K562 (cell line): Measurements from ENCODE around the gene TTLL9. TPM values are rescaled to one million over a fixed set of nuclear protein-coding genes. Genes with fewer than 3 reads are reported as not detected.

Source experiments
- GTF2E2 ChIP-seq: fragments of 200-800 bp; sonication (Bioruptor generic); IDR thresholded peaks from 2 replicates; pipeline ENCODE4 v1.6.1; 2016; ENCODE audit warnings: missing genetic modification characterization, missing compliant biosample characterization
- MYNN ChIP-seq, 2 experiments: sonication (generic); formaldehyde crosslinking in 1 of 2; IDR thresholded peaks; 2 replicates each; pipeline versions ENCODE4 v1.5.0 to v1.6.1; 2016 to 2020; ENCODE audit warnings: antibody characterized with exemption in 1 of 2, missing genetic modification reagents in 1 of 2
- ZBTB1 ChIP-seq: sonication (generic); formaldehyde crosslinking; IDR thresholded peaks from 2 replicates; pipeline ENCODE4 v1.8.1; 2023; ENCODE audit warnings: missing genetic modification reagents, low read depth, mild to moderate bottlenecking, borderline replicate concordance
- ZNF384 ChIP-seq: IDR thresholded peaks from 2 replicates; pipeline ENCODE4 v1.6.1; 2012; ENCODE audit warnings: low read depth, low read length, improper control_type of control experiment
- polyA plus RNA-seq, 8 experiments: library from polyadenylated mRNA; depleted of rRNA in 4 of 8; stranded (reverse) in 5 of 8; unstranded in 3 of 8; fragments of >200 nt; fragmentation: Nextera tagmentation in 2 of 8; fragmentation: Illumina TruSeq in 1 of 8; extraction: Ambion mirVana in 2 of 8; extraction: Trizol in 1 of 8; gene quantifications; 2 replicates each; pipeline versions ENCODE4 v1.2.1 to v1.2.3, GENCODE V29; 2011 to 2014; ENCODE audit warnings: inconsistent platforms in 1 of 8, missing spikeins in 1 of 8
- total RNA-seq, 7 experiments: library from RNA; depleted of rRNA in 6 of 7; stranded (reverse); fragments of >200 nt in 6 of 7; fragmentation: Illumina TruSeq in 2 of 7; extraction: Trizol in 2 of 7; gene quantifications; 2 replicates each; pipeline versions ENCODE4 v1.2.1 to v1.2.3, GENCODE V29; 2011 to 2021; ENCODE audit warnings: low replicate concordance in 1 of 7
- TF ChIP-seq, protein P1 (sequence below): sonication (generic); formaldehyde crosslinking; IDR thresholded peaks from 2 replicates; pipeline ENCODE4 v1.8.0; 2022; ENCODE audit warnings: missing genetic modification reagents, mild to moderate bottlenecking, borderline replicate concordance
- TF ChIP-seq, protein P2 (sequence below): fragments of 250-450 bp; sonication (Bioruptor Pico); IDR thresholded peaks from 2 replicates; pipeline ENCODE4 v1.5.0; 2020; ENCODE audit warnings: mild to moderate bottlenecking, borderline replicate concordance

The TTLL9 gene
- total and polyA plus RNA-seq, 9 of the 15 experiments (the other 6 are each of a cell fraction or from before 2014, with no cell fraction given): 0.06 to 0.07 TPM; not detected in 7

DNA sequence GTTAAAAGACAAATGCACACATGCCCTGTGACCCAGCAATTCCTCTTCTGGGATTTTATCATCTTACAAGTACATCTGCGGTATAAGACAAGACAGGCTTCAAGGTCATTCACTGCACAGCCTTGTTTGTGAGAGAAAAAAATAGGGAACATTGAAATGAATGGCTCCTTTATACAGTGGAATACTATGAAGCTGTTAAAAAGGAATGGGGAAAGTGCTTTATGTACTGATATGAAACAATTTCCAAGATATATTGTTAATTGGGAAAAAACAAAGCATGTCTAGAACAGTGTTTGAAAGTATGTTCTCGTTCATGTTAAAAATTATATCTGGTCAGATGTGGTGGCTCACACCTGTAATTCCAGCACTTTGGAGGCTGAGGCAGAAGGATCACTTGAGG, 56.1 kb downstream of the TTLL9 start (continued):
- TF ChIP-seq MYNN (IDR thresholded peaks at IDR 0.05): no peak
- no peak for TF ChIP-seq MYNN (CRISPR knock-in tag; IDR thresholded peaks at IDR 0.05)
- TF ChIP-seq GTF2E2 (tag): no peak
- TF ChIP-seq, protein P1, sequence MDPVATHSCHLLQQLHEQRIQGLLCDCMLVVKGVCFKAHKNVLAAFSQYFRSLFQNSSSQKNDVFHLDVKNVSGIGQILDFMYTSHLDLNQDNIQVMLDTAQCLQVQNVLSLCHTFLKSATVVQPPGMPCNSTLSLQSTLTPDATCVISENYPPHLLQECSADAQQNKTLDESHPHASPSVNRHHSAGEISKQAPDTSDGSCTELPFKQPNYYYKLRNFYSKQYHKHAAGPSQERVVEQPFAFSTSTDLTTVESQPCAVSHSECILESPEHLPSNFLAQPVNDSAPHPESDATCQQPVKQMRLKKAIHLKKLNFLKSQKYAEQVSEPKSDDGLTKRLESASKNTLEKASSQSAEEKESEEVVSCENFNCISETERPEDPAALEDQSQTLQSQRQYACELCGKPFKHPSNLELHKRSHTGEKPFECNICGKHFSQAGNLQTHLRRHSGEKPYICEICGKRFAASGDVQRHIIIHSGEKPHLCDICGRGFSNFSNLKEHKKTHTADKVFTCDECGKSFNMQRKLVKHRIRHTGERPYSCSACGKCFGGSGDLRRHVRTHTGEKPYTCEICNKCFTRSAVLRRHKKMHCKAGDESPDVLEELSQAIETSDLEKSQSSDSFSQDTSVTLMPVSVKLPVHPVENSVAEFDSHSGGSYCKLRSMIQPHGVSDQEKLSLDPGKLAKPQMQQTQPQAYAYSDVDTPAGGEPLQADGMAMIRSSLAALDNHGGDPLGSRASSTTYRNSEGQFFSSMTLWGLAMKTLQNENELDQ: no peak
- TF ChIP-seq ZNF384: no peak
- TF ChIP-seq, protein P2, sequence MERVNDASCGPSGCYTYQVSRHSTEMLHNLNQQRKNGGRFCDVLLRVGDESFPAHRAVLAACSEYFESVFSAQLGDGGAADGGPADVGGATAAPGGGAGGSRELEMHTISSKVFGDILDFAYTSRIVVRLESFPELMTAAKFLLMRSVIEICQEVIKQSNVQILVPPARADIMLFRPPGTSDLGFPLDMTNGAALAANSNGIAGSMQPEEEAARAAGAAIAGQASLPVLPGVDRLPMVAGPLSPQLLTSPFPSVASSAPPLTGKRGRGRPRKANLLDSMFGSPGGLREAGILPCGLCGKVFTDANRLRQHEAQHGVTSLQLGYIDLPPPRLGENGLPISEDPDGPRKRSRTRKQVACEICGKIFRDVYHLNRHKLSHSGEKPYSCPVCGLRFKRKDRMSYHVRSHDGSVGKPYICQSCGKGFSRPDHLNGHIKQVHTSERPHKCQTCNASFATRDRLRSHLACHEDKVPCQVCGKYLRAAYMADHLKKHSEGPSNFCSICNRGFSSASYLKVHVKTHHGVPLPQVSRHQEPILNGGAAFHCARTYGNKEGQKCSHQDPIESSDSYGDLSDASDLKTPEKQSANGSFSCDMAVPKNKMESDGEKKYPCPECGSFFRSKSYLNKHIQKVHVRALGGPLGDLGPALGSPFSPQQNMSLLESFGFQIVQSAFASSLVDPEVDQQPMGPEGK: no peak
- no peak for TF ChIP-seq ZBTB1 (CRISPR knock-in tag)
